H1 (cell line): ENCODE measurements around the gene HOMER2. TPM values are rescaled to one million over a fixed set of nuclear protein-coding genes. Genes with fewer than 3 reads are reported as not detected.

Experiments used
- polyA plus RNA-seq, 7 experiments: library from polyadenylated mRNA; depleted of rRNA in 3 of 7; stranded (reverse) in 5 of 7; unstranded in 2 of 7; fragments of >200 nt in 5 of 7; fragments of 200-250 nt in 2 of 7; gene quantifications; 1 replicate in 5 of 7; 2 replicates in 1 of 7; 4 replicates in 1 of 7; pipeline versions ENCODE4 v1.2.1 to v1.2.3, GENCODE V29; 2011 to 2013; ENCODE audit warnings: missing spikeins in 2 of 7, mixed read lengths in 2 of 7
- total RNA-seq: library from RNA; stranded (reverse); fragmentation: NEBNext Ultra II Directional; extraction: Animal tissue kit (Norgen Biotek cat#: 25700); gene quantifications from 2 replicates; pipeline ENCODE4 v1.2.1, GENCODE V29; 2021
- TF ChIP-seq, protein P1 (sequence below): fragments of 300-600 bp; sonication (generic); IDR thresholded peaks from 2 replicates; pipeline ENCODE4 v1.7.1; 2012; ENCODE audit warnings: low read length, moderate library complexity, mild to moderate bottlenecking, inconsistent platforms; ENCODE audit not compliant: insufficient replicate concordance

The HOMER2 gene
- total and polyA plus RNA-seq, 2 of the 8 experiments (the other 6 are each of a cell fraction or from before 2014, with no cell fraction given), result 12.5 to 27.6 TPM

DNA sequence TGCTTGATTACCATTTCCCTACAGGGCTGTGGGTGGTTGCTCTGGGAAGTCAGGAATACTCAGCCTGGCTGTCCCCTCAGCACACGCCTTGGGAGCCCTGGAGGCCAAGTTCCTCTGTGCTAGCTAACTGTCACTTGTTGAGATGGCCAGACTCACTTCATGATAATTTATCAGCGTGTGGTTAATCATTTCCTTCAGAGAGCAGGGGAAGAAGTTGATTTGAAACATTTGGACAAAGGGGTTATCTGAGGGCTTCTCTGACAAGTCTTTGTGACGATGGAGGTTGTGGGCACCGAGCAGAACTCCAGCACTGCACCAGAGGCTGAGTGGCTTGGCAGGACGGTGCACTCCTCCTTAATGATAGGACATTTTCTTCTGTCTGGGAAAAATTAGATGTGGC is 81.2 kb downstream of the HOMER2 start (continued):
- TF ChIP-seq, protein P1, sequence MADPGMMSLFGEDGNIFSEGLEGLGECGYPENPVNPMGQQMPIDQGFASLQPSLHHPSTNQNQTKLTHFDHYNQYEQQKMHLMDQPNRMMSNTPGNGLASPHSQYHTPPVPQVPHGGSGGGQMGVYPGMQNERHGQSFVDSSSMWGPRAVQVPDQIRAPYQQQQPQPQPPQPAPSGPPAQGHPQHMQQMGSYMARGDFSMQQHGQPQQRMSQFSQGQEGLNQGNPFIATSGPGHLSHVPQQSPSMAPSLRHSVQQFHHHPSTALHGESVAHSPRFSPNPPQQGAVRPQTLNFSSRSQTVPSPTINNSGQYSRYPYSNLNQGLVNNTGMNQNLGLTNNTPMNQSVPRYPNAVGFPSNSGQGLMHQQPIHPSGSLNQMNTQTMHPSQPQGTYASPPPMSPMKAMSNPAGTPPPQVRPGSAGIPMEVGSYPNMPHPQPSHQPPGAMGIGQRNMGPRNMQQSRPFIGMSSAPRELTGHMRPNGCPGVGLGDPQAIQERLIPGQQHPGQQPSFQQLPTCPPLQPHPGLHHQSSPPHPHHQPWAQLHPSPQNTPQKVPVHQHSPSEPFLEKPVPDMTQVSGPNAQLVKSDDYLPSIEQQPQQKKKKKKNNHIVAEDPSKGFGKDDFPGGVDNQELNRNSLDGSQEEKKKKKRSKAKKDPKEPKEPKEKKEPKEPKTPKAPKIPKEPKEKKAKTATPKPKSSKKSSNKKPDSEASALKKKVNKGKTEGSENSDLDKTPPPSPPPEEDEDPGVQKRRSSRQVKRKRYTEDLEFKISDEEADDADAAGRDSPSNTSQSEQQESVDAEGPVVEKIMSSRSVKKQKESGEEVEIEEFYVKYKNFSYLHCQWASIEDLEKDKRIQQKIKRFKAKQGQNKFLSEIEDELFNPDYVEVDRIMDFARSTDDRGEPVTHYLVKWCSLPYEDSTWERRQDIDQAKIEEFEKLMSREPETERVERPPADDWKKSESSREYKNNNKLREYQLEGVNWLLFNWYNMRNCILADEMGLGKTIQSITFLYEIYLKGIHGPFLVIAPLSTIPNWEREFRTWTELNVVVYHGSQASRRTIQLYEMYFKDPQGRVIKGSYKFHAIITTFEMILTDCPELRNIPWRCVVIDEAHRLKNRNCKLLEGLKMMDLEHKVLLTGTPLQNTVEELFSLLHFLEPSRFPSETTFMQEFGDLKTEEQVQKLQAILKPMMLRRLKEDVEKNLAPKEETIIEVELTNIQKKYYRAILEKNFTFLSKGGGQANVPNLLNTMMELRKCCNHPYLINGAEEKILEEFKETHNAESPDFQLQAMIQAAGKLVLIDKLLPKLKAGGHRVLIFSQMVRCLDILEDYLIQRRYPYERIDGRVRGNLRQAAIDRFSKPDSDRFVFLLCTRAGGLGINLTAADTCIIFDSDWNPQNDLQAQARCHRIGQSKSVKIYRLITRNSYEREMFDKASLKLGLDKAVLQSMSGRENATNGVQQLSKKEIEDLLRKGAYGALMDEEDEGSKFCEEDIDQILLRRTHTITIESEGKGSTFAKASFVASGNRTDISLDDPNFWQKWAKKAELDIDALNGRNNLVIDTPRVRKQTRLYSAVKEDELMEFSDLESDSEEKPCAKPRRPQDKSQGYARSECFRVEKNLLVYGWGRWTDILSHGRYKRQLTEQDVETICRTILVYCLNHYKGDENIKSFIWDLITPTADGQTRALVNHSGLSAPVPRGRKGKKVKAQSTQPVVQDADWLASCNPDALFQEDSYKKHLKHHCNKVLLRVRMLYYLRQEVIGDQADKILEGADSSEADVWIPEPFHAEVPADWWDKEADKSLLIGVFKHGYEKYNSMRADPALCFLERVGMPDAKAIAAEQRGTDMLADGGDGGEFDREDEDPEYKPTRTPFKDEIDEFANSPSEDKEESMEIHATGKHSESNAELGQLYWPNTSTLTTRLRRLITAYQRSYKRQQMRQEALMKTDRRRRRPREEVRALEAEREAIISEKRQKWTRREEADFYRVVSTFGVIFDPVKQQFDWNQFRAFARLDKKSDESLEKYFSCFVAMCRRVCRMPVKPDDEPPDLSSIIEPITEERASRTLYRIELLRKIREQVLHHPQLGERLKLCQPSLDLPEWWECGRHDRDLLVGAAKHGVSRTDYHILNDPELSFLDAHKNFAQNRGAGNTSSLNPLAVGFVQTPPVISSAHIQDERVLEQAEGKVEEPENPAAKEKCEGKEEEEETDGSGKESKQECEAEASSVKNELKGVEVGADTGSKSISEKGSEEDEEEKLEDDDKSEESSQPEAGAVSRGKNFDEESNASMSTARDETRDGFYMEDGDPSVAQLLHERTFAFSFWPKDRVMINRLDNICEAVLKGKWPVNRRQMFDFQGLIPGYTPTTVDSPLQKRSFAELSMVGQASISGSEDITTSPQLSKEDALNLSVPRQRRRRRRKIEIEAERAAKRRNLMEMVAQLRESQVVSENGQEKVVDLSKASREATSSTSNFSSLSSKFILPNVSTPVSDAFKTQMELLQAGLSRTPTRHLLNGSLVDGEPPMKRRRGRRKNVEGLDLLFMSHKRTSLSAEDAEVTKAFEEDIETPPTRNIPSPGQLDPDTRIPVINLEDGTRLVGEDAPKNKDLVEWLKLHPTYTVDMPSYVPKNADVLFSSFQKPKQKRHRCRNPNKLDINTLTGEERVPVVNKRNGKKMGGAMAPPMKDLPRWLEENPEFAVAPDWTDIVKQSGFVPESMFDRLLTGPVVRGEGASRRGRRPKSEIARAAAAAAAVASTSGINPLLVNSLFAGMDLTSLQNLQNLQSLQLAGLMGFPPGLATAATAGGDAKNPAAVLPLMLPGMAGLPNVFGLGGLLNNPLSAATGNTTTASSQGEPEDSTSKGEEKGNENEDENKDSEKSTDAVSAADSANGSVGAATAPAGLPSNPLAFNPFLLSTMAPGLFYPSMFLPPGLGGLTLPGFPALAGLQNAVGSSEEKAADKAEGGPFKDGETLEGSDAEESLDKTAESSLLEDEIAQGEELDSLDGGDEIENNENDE, result no peak
